ENCODE results near the gene CEBPZOS.

DNA sequence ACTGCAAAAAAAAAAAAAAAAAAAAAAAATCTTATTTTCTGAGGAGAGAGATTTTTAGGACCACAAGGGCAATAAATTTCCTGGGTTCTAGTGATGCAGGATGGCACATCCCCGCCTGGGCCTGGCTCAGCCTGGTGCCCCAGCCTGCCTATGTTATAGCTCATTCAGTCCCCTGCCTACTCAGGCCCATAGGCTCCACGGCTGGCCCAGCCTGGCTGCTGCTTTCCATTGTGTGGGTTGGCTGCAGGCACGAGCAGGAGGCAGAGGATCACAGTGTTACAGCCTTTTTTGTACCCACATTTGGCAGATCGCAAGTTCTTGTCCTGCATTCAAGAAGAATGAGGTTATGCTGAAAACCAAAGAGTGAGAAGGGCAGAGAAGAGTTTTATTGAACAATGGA lies 5.0 kb upstream of the CEBPZOS start:
- TF ChIP-seq, protein P1, sequence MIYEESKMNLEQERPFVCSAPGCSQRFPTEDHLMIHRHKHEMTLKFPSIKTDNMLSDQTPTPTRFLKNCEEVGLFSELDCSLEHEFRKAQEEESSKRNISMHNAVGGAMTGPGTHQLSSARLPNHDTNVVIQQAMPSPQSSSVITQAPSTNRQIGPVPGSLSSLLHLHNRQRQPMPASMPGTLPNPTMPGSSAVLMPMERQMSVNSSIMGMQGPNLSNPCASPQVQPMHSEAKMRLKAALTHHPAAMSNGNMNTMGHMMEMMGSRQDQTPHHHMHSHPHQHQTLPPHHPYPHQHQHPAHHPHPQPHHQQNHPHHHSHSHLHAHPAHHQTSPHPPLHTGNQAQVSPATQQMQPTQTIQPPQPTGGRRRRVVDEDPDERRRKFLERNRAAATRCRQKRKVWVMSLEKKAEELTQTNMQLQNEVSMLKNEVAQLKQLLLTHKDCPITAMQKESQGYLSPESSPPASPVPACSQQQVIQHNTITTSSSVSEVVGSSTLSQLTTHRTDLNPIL (CRISPR knock-in tag; IDR thresholded peaks at IDR 0.05; ENCODE audit: low read depth) = no peak
- TF ChIP-seq, protein P2, sequence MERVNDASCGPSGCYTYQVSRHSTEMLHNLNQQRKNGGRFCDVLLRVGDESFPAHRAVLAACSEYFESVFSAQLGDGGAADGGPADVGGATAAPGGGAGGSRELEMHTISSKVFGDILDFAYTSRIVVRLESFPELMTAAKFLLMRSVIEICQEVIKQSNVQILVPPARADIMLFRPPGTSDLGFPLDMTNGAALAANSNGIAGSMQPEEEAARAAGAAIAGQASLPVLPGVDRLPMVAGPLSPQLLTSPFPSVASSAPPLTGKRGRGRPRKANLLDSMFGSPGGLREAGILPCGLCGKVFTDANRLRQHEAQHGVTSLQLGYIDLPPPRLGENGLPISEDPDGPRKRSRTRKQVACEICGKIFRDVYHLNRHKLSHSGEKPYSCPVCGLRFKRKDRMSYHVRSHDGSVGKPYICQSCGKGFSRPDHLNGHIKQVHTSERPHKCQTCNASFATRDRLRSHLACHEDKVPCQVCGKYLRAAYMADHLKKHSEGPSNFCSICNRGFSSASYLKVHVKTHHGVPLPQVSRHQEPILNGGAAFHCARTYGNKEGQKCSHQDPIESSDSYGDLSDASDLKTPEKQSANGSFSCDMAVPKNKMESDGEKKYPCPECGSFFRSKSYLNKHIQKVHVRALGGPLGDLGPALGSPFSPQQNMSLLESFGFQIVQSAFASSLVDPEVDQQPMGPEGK (CRISPR knock-in tag; IDR thresholded peaks at IDR 0.05; ENCODE audit: borderline replicate concordance) = no peak
- TF ChIP-seq, protein P3, sequence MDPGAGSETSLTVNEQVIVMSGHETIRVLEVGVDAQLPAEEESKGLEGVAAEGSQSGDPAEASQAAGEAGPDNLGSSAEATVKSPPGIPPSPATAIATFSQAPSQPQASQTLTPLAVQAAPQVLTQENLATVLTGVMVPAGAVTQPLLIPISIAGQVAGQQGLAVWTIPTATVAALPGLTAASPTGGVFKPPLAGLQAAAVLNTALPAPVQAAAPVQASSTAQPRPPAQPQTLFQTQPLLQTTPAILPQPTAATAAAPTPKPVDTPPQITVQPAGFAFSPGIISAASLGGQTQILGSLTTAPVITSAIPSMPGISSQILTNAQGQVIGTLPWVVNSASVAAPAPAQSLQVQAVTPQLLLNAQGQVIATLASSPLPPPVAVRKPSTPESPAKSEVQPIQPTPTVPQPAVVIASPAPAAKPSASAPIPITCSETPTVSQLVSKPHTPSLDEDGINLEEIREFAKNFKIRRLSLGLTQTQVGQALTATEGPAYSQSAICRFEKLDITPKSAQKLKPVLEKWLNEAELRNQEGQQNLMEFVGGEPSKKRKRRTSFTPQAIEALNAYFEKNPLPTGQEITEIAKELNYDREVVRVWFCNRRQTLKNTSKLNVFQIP (CRISPR knock-in tag; IDR thresholded peaks at IDR 0.05; ENCODE audit: borderline replicate concordance, low read depth) = no peak
- no peak for TF ChIP-seq ARNTL (CRISPR knock-in tag; IDR thresholded peaks at IDR 0.05; ENCODE audit: borderline replicate concordance, low read depth)
- TF ChIP-seq ZNF8 (CRISPR knock-in tag; IDR thresholded peaks at IDR 0.05) = no peak
- no peak for TF ChIP-seq ZFP30 (CRISPR knock-in tag; IDR thresholded peaks at IDR 0.05)
- TF ChIP-seq, protein P4, sequence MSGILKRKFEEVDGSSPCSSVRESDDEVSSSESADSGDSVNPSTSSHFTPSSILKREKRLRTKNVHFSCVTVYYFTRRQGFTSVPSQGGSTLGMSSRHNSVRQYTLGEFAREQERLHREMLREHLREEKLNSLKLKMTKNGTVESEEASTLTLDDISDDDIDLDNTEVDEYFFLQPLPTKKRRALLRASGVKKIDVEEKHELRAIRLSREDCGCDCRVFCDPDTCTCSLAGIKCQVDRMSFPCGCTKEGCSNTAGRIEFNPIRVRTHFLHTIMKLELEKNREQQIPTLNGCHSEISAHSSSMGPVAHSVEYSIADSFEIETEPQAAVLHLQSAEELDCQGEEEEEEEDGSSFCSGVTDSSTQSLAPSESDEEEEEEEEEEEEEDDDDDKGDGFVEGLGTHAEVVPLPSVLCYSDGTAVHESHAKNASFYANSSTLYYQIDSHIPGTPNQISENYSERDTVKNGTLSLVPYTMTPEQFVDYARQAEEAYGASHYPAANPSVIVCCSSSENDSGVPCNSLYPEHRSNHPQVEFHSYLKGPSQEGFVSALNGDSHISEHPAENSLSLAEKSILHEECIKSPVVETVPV (CRISPR knock-in tag; IDR thresholded peaks at IDR 0.05) = no peak

Data from SK-N-SH treated with all-trans-retinoic acid at 6 μM for 48 hours (cell line).